ENCODE measurements around the gene RANBP17.
"Not testable (repeated sequence)": the region's sequence is repeated elsewhere in the genome, so short reads cannot be mapped to it uniquely, and the experiment has no call there.

DNA sequence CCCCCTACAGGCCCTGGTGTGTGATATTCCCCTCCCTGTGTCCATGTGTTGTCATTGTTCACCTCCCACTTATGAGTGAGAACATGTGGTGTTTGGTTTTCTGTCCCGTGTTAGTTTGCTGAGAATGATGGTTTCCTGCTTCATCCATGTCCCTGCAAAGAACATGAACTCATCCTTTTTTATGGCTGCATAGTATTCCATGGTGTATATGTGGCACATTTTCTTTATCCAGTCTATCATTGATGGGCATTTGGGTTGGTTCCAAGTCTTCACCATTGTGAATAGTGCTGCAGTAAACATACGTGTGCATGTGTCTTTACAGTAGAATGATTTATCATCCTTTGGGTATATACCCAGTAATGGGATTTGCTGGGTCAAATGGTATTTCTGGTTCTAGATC lies 313.1 kb downstream of the RANBP17 start:
- TF ChIP-seq CTCF (IDR thresholded peaks at IDR 0.05; ENCODE audit: low read depth, low read length); EZH2phosphoT487 (IDR thresholded peaks at IDR 0.05; ENCODE audit: low read depth): not testable (repeated sequence)

All from OCI-LY3 (cell line).